PC-9 (cell line): ENCODE data around the gene PNMA6E. TPM values are rescaled to one million over a fixed set of nuclear protein-coding genes. Genes with fewer than 3 reads are reported as not detected.

Experiments used
- BruUV-seq: library from RNA; stranded (reverse); fragments of 400-500 nt; replicated peaks from 2 replicates; lab custom pipeline; 2021; lab: Mats Ljungman, UMichigan
- CTCF ChIA-PET: fragments of 300-600 bp; sonication (Branson Sonifier 250); formaldehyde crosslinking; loops from one replicate; lab custom pipeline; 2022; ENCODE audit warnings: antibody characterized with exemption; lab: Charles Lee
- POLR2A ChIA-PET: fragments of 300-600 bp; sonication (Branson Sonifier 250); formaldehyde crosslinking; loops from one replicate; lab custom pipeline; 2022; ENCODE audit warnings: antibody characterized with exemption; ENCODE audit not compliant: unreplicated experiment; lab: Charles Lee
- DNase-seq, 2 experiments: peaks; one replicate each; pipeline versions ENCODE4 v3.0.0 to v3.0.0-alpha.2; 2015 to 2022; ENCODE audit warnings: mixed read lengths in 1 of 2
- H2AFZ ChIP-seq: fragments of 200-600 bp; sonication (generic); 2 replicates; pipeline ENCODE4 v1.8.1; 2017; ENCODE audit warnings: antibody characterized with exemption
- H3F3A ChIP-seq: fragments of 200-600 bp; sonication (generic); 2 replicates; pipeline ENCODE4 v1.8.1; 2017; ENCODE audit warnings: antibody characterized with exemption, mild to moderate bottlenecking, low read depth; ENCODE audit not compliant: insufficient read depth
- H3K27ac ChIP-seq: fragments of 200-600 bp; sonication (generic); 2 replicates; pipeline ENCODE4 v1.6.1; 2016; ENCODE audit warnings: mixed run types
- H3K27me3 ChIP-seq: fragments of 200-600 bp; sonication (generic); 2 replicates; pipeline ENCODE4 v1.6.1; 2016; ENCODE audit warnings: low read depth, mixed run types; ENCODE audit not compliant: insufficient read depth
- H3K36me3 ChIP-seq: fragments of 200-600 bp; sonication (generic); 2 replicates; pipeline ENCODE4 v1.6.1; 2016; ENCODE audit warnings: low read depth, mixed run types
- H3K4me1 ChIP-seq: fragments of 200-600 bp; sonication (generic); replicated peaks from 2 replicates; pipeline ENCODE4 v1.6.1; 2016; ENCODE audit warnings: mixed run types; ENCODE audit not compliant: insufficient read depth
- H3K4me2 ChIP-seq: fragments of 200-600 bp; sonication (generic); 2 replicates; pipeline ENCODE4 v1.6.1; 2017; ENCODE audit warnings: mixed run types
- H3K4me3 ChIP-seq: fragments of 200-600 bp; sonication (generic); 2 replicates; pipeline ENCODE4 v1.6.1; 2016; ENCODE audit warnings: mixed run types
- H3K79me2 ChIP-seq: fragments of 200-600 bp; sonication (generic); 2 replicates; pipeline ENCODE4 v1.6.1; 2017; ENCODE audit warnings: low read depth, mixed run types
- H3K9me2 ChIP-seq: fragments of 200-600 bp; sonication (generic); 2 replicates; pipeline ENCODE4 v1.8.1; 2017; ENCODE audit warnings: mild to moderate bottlenecking; ENCODE audit not compliant: insufficient read depth
- H3K9me3 ChIP-seq: fragments of 200-600 bp; sonication (generic); 2 replicates; pipeline ENCODE4 v1.8.1; 2016; ENCODE audit warnings: low read depth; ENCODE audit not compliant: insufficient read depth
- H4K20me1 ChIP-seq: fragments of 200-600 bp; sonication (generic); 2 replicates; pipeline ENCODE4 v1.8.1; 2017; ENCODE audit not compliant: insufficient read depth
- CTCF ChIP-seq: fragments of 200-600 bp; sonication (generic); conservative IDR thresholded peaks from 2 replicates; pipeline ENCODE4 v1.6.1; 2017; ENCODE audit warnings: mixed run types, antibody characterized with exemption, mild to moderate bottlenecking, moderate library complexity
- EZH2 ChIP-seq: fragments of 200-600 bp; sonication (generic); IDR thresholded peaks from 2 replicates; pipeline ENCODE4 v1.8.0; 2017; ENCODE audit warnings: antibody characterized with exemption, low read depth
- intact Hi-C: fragments of 100-400 bp; cut with micrococcal nuclease; formaldehyde crosslinking; loops from one replicate; pipeline ENCODE4 v1.10.0; 2022; ENCODE audit not compliant: unreplicated experiment
- total RNA-seq: library from RNA; stranded (reverse); gene quantifications from 2 replicates; pipeline ENCODE4 v1.2.3, GENCODE V29; 2021

Gene PNMA6E
- total RNA-seq, 1 experiment from 2014 or later = not detected

- H3K4me2 ChIP-seq = no peak overlapping the region
- H2AFZ ChIP-seq = no peak overlapping the region
- no peak for DNase-seq
- H4K20me1 ChIP-seq = no peaks in the 10 kb centered on the region
- no peaks in the 10 kb centered on the region for H3F3A ChIP-seq
- POLR2A ChIA-PET = no interaction called here
- CTCF ChIA-PET = no interaction called here
- no TSS peak for BruUV-seq
- H3K36me3 ChIP-seq = no peaks in the 10 kb centered on the region
- TF ChIP-seq EZH2 = no peak
- no peak for TF ChIP-seq CTCF
- no peaks in the 10 kb centered on the region for H3K79me2 ChIP-seq
- H3K27ac ChIP-seq = no peak overlapping the region
- no peaks in the 10 kb centered on the region for H3K9me2 ChIP-seq
- H3K27me3 ChIP-seq = 0 out of 2 replicates have a peak, but pooled peaks cover 5% of the 10 kb centered on the region
- H3K4me3 ChIP-seq = no peak overlapping the region
- intact Hi-C loops = no loop called here
- no peaks in the 10 kb centered on the region for H3K9me3 ChIP-seq
- 0 out of 2 replicates have a peak, but pooled peaks cover 3% of the 10 kb centered on the region for H3K4me1 ChIP-seq
Observed at GRCh38 chrX:153445106-153445855, 44.1 kb upstream of the PNMA6E start.

- Histone ChIP-seq H4K20me1 (no peaks in the 10 kb centered on the region), H3K27me3 (peaks cover 6% of the 10 kb centered on the region; the same call in 1 of the 2 replicates), H3F3A (no peaks in the 10 kb centered on the region), H3K4me2 (no peak overlapping the region), H3K4me1 (0 out of 2 replicates have a peak, but pooled peaks cover 3% of the 10 kb centered on the region), H3K9me2 (no peaks in the 10 kb centered on the region), H3K36me3 (no peaks in the 10 kb centered on the region), H3K79me2 (no peaks in the 10 kb centered on the region), H3K9me3 (no peaks in the 10 kb centered on the region), H3K27ac (no peak overlapping the region), H2AFZ (no peak overlapping the region), H3K4me3 (no peak overlapping the region)
- intact Hi-C loops = no loop called here
- no TSS peak for BruUV-seq
- ChIA-PET POLR2A (no interaction called here), CTCF (no interaction called here)
- no peak for DNase-seq
- TF ChIP-seq CTCF (no peak), EZH2 (no peak)
Observed at GRCh38 chrX:153444333-153445011, 43.3 kb upstream of the PNMA6E start.

GRCh38 chrX:153443476-153444332, 42.6 kb upstream of the PNMA6E start:
- ChIA-PET CTCF (no interaction called here), POLR2A (interaction anchor here (0.5 kb wide), 1 partner anchor 110 kb away, joined by 3 read pairs; no protein-coding TSS in a partner anchor)
- no peak overlapping the region for H3K4me2 ChIP-seq
- no peak overlapping the region for H2AFZ ChIP-seq
- TF ChIP-seq EZH2 = no peak
- no peak for TF ChIP-seq CTCF
- H3K9me3 ChIP-seq = no peaks in the 10 kb centered on the region
- H3K4me1 ChIP-seq = 0 out of 2 replicates have a peak, but pooled peaks cover 3% of the 10 kb centered on the region
- intact Hi-C loops = no loop called here
- no TSS peak for BruUV-seq
- H3K4me3 ChIP-seq = no peak overlapping the region
- H3K36me3 ChIP-seq = no peaks in the 10 kb centered on the region
- peaks cover 7% of the 10 kb centered on the region; the same call in 1 of the 2 replicates for H3K27me3 ChIP-seq
- no peaks in the 10 kb centered on the region for H3F3A ChIP-seq
- no peaks in the 10 kb centered on the region for H3K79me2 ChIP-seq
- H4K20me1 ChIP-seq = no peaks in the 10 kb centered on the region
- H3K27ac ChIP-seq = no peak overlapping the region
- peak; percentile 40 to 43 for DNase-seq
- H3K9me2 ChIP-seq = no peaks in the 10 kb centered on the region
